RKO (cell line): ENCODE results near the gene KCNQ2.

Experiments
- DNase-seq: peaks from one replicate; pipeline ENCODE4 v3.0.0-alpha.2; 2016; ENCODE audit warnings: low spot score

Gene KCNQ2

DNA sequence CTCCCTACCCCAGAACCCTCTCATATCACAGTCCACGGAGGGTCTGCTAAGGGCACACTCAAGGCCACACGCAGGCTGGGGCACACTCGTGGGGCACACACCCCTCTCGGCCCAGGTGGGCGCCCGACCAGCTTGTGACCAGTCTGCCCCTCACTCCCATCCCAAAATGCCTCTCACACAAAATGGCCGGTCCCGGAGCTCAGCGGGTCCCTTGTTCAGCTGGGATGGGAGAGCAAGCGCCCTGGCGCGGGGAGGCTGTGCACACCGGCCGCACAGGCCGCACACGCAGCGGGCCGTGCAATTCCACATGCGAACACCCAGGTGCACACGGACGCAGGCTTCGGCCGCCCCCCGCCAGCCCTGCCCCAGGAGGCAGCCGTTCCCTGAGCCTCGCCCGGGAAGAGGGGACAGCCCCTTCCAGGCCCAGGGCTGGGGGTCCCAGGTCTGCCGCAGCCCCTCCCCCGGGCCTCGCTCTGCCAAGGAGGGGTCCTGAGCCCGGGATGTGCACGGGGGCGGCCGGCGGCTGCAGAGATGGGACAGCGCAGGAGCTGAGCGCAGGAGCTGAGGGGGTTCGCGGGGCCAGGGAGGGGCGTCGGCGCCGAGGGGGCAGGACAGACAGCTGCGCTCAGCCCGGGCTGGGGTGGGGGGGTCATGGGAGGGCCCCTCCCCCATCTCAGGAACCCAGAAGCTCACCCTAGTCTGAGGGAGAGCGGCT is 1.3 kb downstream of the KCNQ2 start:
- DNase-seq: no peak

DNA sequence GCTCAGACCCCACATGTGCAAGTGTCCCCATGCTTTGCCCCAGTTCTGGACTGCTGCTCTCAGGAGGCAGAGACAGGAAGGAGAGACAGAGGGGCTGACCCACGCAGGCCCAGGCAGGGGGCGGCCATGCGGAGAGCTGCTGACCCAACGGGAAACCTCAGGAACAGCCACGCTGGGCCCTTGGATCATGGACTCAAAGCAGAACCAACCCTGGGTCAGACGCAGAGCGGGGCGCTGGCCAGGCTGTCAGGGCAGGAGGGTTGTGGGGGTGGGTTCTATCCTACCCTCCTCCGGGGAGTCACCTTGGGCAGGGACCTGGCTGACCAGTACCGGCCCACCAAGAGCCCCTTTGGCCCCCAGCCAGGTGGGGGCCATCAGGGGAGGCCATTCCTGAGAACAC is 2.0 kb downstream of the KCNQ2 start:
- no peak for DNase-seq

DNA sequence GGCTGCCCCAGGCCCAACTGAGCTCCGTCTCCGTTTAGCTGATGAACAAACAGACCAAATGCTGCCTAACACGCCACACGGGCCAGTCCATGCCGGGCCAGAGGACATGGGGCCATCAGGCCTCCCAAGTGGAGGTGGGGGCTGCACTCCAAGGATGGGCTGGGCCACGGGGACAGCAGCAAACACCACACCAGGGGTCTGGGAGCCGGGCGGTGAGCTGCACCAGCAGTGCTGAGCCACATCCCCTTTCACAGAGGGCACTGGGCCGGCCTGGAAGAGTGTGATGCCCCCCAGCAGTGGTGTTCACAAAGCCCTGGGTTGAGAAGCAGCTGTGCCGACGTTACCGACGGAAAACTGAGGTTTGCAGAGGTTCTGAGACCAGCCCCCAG is 2.7 kb downstream of the KCNQ2 start:
- no peak for DNase-seq

DNA sequence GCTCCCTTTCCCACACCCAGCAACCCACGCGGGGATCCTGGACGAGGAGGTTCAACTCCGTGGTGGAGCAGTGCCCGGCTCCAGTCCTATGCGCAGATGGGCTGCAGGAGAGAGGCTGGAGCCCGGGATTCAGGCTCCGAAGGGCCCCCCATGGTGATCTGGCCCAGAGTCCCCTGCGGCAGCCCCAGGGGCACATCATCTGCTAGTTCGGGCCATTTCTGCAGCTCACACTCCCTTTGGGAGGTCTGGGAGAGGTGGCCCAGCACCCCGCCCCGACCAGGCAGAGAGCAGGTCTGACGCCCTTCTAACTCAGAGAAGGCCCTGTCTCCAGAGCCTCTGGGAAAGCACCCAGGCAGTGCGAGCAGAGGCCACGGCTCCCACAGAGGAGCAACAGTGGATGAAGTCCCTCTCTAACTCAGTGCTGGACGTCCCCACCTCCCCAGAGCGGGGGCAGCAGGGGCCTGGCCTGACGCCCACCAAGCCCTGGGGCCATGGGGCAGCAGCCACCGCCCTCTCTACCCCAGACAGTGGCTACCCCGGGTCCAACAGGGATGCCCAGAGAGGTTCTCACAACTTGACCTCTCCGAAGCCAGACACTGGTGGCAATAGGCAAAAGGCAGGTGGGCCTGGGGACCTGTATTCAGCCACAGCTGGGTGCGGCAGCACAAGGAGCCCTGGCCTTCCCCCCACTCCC is 3.3 kb downstream of the KCNQ2 start:
- no peak for DNase-seq

DNA sequence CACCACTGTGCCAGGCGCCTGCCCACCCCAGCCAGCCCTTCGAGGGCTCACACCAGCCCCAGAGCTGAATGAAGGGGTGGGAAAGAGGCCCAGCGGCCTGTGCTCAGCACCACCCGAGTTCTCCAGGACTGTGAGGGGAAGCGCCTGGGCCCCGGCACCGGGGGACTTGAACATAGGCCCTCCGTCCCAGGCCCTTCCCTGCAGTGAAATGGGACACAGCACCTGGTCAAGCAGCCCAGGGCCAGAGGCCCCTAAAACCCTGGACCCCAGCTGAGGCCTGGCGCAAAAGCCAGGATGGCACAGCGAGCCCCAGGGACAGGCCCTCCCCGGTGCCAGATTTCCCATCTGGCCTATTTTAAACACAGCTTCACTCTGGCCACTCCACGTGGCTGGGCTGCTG is 4.0 kb downstream of the KCNQ2 start:
- DNase-seq: no peak

DNA sequence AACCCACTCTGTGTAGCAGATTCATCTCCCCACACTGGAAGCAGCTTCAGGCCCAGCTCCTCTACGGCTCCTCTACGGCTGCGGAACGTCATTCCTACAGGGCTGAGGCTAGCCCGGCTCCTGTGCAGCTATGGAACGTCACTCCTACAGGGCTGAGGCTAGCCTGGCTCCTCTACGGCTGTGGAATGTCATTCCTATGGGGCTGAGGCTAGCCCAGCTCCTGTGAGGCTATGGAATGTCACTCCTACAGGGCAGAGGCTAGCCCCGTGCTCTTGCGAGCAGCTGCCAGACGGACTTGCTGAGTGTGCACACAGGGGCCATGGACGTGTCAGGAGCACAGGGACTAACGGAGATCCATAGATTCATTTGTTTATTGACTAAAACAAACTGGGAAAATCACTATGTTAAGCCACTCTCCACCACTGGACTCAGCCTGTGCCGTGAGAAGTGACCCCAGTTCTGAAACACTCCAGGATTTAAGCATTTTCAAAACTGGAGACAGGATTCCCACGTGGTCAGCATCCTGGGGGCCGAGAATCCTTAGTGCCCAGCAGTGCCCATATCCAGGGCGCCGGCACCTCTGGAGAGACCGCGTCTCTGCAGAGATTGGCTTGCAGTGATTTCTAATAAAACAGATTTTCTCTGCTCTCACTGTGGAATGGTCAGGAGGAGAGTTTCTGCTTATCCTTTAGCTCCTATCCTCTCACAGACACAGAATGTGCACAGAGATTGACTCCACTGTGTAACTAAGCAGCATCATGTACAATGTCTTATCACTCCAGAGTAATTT is 5.0 kb downstream of the KCNQ2 start:
- DNase-seq: no peak

DNA sequence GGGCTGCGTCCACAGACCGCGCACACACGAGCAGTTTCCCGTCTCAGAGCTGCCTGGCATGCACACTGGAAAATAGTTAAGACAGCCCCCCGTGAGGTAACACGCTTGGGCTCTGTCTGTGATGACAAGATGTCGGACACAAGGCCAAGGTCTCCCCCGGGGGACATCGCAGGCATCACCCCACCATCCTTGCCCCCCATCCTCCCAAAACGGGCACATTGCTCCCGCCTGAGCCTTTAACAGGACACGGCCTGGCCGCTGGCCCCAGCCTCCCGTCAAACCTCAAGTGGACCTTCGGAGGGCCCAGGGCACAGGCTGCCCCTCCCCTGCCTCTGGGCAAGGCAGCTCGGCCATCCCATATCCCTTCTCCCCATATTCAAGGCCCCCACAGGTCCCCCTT is 5.6 kb downstream of the KCNQ2 start:
- DNase-seq: no peak

DNA sequence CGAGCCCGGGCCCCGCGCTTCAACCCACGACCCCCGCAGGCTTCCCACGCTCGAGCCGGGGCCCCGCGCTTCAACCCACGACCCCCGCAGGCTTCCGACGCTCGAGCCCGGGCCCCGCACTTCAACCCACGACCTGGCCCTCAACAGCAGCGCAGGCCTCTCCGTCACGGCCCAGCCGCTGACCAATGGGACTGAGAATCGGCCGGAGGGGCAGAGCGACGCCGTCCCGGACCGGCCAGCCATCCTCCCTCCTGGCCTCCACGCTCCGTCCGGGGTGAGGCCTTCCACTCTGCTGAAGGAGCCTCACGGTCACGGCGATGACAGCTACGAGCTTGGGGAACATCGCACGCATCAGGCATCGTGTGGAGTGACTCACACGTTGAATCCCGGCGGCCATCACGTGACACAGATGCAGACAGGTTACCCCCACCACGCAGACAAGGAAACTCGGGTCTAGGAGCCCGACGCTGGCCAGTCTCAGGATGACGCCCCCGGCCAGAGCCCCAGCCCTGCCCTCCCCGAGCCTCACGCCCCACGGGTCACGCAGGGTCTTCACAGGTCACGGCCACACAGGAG is 6.1 kb downstream of the KCNQ2 start:
- no peak for DNase-seq

DNA sequence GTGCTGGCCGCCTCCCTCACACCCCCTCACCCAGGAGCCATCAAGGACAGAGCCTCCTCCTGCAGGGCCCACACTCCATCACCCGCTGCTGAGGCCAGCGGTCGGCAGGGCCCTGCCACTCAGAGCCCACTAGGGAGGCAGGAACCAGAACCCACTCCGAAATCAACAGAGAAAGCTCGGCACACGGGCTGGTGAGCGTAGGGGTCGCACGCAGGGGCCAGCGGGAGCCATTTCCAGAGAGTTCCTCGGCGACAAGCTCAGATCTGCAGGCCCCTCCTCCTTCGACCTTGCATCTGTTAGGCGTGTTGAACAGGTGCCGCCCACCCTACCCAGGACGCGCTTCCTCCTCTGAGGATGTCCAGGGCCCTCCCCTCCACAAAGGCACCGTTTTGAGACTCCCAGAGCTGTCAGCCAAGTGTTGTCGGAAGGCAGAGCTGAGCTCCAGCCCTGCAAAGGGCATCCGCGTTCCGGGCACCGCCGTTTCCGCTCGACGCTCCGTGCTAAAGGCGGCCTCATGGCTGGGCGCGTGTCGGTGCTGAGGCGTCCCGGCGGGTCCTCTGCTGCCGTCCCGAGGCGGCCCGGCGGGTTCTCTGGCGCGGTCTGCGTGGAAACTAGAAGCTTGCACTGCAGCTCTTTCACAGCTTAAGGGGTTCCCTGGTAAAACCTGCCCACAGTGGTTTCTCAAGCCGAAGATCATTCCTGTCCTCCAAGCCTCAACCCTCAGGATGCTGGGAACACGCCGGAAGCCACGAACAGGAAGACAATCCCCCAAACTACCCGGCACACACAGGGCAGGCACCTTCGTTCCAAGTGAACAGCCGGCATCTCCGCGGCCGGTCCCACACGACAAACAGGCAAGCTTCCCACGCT is 6.8 kb downstream of the KCNQ2 start:
- DNase-seq: no peak

DNA sequence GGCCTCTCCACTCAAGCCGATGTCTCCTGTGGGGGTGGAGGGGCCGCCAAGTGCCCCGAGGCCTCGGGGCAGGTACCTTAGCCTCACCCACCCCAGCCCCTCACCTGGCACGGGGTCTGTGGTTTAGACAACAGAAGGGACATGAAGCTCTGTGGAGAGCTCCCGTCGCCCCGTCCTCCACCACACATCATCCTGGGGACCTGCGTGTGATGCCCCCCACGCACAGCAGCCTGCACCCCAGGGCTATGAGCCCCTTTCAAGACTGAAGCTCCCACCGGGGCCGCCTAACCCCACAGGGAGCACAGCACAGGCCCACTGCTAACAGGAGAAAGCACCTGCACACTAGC is 8.2 kb downstream of the KCNQ2 start:
- no peak for DNase-seq

DNA sequence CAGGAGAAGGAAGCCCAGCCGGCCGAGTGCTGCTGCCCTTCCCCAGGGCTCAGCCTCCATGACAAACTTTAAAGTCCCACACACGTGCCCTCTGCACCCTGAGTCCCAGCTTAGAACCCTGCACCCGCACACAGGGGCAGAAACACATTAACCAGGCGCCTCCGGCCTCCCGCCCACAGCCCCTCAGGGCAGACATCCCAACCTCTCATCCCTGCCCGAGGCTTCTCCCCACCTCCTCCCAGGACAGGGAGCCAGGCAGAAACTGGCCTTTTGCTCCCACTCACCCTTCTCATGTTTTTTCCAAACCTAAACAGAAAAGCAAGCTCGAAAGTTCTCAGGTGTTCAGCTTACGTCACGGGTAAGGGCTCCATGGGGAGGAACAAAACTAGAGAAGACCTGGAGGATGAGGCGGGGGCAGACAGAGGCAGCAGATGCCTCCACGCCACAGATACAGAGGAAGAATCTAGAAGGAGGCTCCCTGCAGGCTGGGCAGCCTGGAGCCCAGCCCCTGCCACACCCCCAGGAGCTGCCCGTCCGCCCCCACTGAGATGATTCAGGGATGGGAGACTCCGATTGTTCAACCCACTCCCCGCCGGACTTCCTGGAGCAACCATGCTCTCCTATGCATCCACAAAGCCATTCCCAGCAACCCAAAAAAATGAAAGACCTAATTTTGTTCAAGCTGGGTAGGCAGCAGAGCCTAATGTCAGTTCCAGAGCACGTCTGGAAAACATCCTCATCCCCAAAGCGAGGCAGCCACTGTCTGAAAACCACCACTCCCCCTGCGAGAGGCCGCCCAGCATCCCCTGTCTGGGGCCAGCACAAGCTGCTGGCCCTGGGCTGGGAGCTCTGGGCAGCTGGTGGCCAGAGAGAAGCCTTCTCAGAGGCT is 8.8 kb downstream of the KCNQ2 start:
- no peak for DNase-seq

DNA sequence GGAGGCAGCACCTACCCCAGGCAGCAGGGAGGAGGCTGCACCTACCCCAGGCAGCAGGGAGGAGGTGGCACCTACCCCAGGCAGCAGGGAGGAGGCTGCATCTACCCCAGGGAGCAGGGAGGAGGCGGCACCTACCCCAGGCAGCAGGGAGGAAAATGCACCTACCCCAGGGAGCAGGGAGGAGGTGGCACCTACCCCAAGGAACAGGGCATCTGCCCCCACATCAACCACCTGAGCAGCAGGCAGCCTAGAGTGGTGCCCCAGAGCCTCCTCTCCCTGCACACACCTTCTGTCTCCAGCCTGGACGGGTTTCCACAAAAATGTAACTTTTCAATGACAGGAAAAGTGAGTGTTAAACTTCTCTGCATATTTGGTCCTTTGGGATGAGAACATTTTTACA is 10.2 kb downstream of the KCNQ2 start:
- DNase-seq: no peak

DNA sequence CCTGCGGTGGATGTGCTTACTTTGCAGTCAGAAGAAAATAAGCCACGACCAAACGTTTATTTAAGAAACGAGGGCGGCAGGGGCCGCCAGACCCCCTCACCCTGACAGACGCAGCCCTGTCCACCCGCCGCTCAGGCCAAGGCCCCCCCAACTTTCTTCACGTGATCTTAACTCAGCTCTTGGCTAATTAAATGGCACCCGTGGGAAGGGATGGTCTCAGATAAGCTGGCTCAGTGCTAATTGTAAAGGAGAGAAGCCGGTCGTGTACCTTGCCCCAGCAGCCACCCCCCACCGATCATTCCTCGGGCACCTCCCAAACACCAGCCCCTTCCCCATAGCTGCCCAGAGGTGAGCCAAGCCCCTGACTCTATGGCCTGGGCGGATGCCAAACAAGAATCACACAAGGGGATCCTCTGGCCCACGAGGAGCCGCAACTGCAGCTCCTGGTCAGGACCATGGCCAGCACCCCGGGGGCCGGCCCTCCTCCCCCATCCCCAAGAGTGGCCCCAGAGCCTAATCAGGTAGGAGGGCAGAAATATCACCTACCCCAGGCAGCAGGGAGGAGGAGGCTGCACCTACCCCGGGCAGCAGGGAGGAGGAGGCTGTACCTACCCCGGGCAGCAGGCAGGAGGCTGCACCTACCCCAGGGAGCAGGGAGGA is 11.2 kb downstream of the KCNQ2 start:
- DNase-seq: peak; percentile 23

DNA sequence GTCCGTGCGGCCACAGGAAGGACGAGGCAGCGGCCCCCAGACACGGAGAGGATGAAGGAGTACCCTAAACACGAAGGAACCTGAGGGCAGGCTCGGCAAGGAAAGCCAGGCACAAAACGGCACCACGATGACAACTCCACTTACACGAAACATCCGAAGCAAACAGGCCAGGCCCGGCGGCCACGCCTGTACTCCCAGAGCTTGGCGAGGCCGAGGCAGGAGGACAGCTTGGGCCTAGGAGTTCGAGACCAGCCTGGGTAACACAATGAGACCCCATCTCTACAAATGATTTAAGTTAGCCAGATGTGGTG is 13.4 kb downstream of the KCNQ2 start:
- DNase-seq: no peak

DNA sequence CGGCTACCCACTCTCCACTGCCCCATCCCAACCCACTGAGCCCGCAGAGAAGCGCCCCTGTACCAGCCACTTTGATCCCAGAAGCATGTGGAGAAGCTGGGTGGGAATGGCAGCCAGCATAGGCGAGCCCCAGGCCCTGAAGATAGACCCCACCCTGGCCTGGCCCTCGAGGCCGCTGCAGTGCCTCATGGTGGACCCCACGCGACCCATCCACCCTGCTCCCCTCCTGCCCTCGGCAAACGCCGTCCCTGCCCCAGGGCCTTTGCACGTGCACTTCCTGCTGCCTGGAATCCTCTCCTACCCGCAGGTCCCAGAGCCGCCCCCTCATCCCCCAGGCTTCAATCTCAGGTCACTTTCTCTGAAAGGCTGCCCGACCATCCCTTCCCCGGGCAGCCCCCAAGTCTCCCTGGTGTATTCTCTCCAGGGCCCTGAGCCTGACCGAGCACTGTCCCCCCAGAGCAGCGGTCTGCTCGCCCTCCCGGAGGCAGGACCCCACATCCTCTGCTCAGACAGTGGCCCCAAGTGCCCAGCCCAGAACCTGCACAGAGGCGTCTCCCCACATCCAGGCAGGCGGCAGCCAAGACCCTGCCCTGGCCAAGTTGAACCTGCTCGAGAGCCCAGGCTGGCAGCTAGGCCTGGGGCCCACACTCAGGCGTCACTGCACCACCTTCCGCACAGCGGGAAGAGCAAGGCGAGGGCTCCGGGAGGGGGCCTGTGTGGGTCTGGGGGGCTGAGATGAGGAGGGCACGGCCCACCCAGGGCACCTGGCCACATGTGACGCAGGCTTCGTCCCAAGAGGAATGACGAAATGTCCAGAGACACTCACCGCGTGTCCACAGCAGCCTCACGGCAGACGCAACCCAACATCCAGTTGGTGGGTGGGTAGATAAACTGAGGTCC is 14.0 kb downstream of the KCNQ2 start:
- DNase-seq: no peak

DNA sequence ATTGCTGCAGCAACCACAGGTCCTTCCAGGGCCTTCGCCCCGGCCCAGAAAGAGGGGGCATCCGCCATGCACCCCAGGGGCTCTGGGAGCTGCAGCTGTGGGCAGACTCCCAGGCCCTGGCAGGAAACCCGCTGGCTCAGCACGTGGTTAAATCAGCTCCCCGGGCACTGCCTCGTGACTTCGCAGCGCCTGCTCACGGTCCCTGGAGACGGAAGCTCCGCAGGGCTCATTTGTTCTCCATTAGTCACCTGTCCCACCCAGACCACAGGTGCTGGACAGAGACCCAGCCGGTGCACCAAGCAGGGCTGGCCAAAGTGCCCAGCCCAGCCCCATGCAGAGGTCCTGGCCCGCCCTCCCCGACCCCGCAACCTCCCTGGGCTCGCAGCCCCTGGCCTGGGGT is 14.7 kb downstream of the KCNQ2 start:
- peak; percentile 53 for DNase-seq

DNA sequence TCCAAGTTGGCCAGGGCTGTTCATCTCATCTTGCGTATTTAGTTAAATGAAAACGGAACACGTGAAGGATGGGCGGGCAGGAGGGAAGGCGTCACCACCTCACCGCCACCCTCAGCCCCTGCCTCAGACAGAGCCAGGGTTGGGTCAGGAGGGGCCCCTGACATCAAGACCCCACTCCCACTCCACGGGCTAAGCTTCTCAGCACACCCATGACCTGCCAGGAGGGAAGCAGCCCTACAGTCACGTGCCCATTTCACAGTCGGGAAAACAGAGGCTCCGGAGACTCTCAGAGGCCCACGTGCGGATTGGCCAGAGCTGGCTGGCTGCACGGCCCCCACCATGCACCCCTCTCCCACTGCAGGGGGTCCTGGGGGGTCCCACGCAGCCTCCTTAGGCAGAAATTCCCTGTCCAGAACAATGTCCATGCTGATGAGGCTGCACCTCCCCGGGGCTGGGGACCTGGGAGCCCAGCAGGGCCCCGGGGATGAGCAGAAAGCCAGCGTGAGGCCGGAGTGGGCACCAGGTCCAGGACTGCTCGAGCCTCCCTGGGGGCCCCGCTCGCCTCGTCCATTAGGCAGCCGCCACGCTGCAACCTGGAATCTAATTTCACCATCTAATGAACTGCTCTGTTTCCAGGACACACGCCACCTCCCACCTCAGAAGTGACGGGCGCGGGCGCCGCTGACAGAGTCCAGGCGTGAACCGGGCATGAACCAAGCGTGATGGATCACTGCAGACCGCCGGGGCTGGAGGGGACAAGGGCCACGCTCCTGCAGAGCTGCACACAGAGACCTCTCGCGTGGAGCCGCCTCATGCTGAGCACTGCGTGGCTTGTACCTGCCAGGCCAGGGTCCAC is 15.8 kb downstream of the KCNQ2 start:
- DNase-seq: no peak

DNA sequence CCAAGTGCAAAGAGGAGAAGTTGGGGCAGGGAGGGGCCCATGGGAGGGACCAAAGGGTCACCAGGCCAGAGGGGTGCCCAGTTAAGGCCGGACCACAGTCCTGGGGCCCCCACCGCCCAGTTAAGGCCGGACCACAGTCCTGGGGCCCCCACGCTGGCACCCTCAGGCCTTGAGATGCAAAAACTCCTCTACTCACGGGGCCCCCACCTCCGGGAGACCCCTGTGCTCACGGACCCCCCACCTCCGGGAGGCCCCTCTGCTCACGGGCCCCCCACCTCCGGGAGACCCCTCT is 16.9 kb downstream of the KCNQ2 start:
- DNase-seq: no peak
